Hematopoietic multipotent progenitor cell treated with erythropoietin and hydrocortisone succinate and interleukin-3 and kit ligand, for 15 days (in vitro differentiated cells): Measurements from ENCODE around the gene KRTAP2-3.
"Not testable (repeated sequence)": the region's sequence is repeated elsewhere in the genome, so short reads cannot be mapped to it uniquely, and the experiment has no call there.

ENCODE experiments used
- DNase-seq: peaks from one replicate; pipeline ENCODE4 v3.0.0-alpha.2; 2015; ENCODE audit warnings: low spot score

Gene KRTAP2-3

GRCh38 chr17:41067281-41067680 lies 7.4 kb upstream of the KRTAP2-3 start:
- DNase-seq = no peak

GRCh38 chr17:41065829-41066624 lies 6.1 kb upstream of the KRTAP2-3 start, which contains the start of gene KRTAP2-4:
KRTAP2-4 (minus strand) TSS chr17:41065879; CDS start chr17:41065845, 34 bp downstream.
- no peak for DNase-seq

- not testable (repeated sequence) for DNase-seq
Measured at GRCh38 chr17:41065016-41065689, 5.2 kb upstream of the KRTAP2-3 start.

- DNase-seq = no peak
Measured at GRCh38 chr17:41064301-41064700, 4.4 kb upstream of the KRTAP2-3 start.

- no peak for DNase-seq
Measured at GRCh38 chr17:41063449-41063848, 3.5 kb upstream of the KRTAP2-3 start.

- DNase-seq = no peak
Measured at GRCh38 chr17:41061964-41062363, 2.0 kb upstream of the KRTAP2-3 start.

- not testable (repeated sequence) for DNase-seq
Measured at GRCh38 chr17:41059276-41060051, 450 bp downstream of the KRTAP2-3 start.

DNA sequence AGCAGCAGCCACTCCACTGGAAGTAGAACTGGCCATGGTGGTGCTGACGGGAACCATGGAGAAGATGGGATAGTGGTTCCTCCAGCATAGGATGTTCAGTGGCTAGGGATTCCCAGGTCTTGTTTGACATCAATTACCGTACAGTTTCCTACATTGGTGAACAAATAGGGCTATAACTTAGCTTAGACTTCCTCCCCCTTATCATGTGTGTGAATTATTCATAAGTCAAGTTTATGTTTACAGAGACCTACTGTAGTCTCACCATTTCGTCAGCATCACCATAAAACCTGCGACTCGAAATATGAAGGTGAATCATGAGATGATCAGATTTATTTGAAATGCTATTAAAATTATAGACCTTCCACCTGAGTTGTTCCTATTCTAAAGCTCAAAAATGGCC lies 1.2 kb downstream of the KRTAP2-3 start:
- no peak for DNase-seq

- no peak for DNase-seq
Measured at GRCh38 chr17:41057547-41057946, 2.4 kb downstream of the KRTAP2-3 start.

DNA sequence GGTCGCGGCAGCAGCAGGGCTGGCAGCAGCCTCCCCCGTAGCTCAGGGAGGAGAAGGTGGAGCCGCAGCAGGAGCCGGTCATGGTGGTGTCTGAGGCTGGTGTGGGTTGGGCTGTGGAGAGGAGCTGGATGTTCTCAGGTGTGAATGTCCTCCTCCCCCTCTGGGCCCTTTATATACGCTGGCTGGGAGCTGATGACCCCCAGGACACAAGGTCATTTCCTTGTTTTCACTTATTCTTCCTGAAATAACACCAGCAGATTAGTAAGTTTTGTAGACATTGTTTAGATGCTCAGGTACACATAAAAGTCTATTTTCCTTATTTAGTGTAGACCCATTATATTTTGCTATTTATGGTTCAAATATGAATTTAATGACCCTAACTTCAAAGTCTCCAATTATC lies 4.8 kb downstream of the KRTAP2-3 start, which contains the start of gene KRTAP2-2:
TSS of gene KRTAP2-2 (minus strand) at position 101 of the 400 bp plus-strand sequence. CDS start at position 82, 19 bp downstream.
- not testable (repeated sequence) for DNase-seq

DNA sequence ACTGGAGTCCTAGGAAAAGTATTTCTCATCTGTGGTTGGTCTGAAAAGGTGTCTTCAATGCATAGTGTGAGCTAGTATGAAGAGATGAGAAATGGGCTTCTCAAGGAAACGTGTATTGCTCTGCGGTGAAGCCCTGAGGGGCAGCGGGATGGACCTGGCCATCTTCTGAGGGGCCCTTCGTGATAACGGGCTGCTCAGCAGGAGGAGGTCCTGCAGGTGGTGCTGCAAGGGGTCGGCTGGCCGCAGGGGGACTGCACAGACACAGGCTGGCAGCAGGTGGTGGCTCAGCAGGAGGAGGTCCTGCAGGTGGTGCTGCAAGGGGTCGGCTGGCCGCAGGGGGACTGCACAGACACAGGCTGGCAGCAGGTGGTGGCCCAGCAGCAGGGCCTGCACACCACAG lies 5.4 kb downstream of the KRTAP2-3 start:
- DNase-seq = not testable (repeated sequence)

GRCh38 chr17:41054025-41054424 lies 5.9 kb downstream of the KRTAP2-3 start:
- no peak for DNase-seq

GRCh38 chr17:41052566-41052965 lies 7.3 kb downstream of the KRTAP2-3 start:
- DNase-seq = no peak

DNA sequence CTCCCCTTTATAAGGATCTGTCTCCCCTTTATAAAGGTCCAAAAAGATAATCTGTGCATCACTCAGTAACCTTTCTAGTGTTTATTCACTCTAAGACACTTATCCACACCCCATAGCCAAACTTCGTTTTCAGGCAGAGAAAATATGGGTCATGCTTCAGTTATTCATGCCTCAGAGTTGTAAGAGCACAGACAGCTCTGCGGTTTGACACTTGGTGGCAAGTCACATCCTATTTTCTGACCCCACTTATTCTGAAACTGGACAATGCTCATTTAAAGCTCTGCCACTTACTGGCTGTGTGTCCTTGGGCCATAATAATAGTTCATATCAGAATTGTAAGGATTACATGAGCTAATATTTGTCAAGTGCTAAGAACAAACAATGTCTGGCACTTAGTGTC lies 10.8 kb downstream of the KRTAP2-3 start:
- no peak for DNase-seq

DNA sequence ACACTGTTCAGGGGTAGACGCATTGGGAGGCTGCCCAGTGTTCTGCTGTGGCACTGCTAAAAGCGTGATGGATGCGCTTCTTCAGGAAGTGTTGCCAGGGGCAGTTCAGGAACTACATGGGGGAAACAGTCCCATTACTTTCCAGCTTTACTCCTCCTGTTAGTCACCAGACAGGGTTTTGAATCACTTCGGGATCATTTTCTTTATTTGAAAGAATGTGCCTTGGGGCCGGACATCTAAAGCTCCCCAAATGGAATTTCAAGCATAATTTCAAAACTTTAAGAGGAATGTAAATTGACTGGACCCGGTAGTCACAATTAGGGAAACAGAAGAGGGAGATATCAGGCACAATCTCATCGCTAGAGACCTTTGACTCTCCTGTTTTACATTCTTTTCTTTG lies 11.5 kb downstream of the KRTAP2-3 start:
- DNase-seq = no peak

DNA sequence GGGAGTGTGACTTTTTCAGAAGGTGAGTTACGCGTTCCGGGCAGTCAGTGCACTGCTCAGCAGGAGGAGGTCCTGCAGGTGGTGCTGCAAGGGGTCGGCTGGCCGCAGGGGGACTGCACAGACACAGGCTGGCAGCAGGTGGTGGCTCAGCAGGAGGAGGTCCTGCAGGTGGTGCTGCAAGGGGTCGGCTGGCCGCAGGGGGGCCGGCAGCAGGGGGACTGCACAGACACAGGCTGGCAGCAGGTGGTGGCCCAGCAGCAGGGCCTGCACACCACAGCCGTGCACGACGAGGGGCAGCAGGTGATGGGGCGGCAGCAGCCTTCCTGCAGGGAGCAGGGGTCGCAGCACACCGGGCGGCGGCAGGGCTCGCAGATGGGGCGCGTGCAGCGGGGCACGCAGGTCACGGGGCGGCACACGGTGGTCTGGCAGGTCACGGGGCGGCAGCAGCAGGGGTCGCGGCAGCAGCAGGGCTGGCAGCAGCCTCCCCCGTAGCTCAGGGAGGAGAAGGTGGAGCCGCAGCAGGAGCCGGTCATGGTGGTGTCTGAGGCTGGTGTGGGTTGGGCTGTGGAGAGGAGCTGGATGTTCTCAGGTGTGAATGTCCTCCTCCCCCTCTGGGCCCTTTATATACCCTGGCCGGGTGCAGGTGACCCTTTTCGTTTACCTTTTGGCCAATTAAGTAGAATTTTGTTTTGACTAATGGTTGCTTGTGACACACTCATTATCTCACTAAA lies 13.0 kb downstream of the KRTAP2-3 start, which contains the start of gene KRTAP2-1:
TSS of gene KRTAP2-1 (minus strand) at position 582 of the 731 bp plus-strand sequence. CDS start at position 533, 49 bp downstream.
- not testable (repeated sequence) for DNase-seq

DNA sequence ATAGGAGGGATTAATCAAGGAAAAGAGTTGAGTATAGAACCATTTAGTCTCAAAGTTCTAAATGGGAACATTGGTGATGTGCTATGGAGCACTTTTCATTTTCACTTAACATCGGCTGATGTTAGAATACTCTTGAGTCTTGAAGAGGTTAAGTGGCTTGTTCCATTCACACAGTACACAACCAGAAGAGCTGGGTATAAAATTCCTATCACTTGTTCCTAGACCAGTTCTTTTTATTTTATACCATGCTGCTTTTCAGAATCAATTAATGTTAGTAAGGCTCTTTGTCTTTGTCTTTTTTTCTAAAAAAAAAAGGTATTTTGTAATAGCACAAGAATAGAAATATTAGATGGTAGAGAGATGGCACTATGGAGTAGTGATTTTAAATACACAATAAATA lies 17.0 kb downstream of the KRTAP2-3 start:
- no peak for DNase-seq

DNA sequence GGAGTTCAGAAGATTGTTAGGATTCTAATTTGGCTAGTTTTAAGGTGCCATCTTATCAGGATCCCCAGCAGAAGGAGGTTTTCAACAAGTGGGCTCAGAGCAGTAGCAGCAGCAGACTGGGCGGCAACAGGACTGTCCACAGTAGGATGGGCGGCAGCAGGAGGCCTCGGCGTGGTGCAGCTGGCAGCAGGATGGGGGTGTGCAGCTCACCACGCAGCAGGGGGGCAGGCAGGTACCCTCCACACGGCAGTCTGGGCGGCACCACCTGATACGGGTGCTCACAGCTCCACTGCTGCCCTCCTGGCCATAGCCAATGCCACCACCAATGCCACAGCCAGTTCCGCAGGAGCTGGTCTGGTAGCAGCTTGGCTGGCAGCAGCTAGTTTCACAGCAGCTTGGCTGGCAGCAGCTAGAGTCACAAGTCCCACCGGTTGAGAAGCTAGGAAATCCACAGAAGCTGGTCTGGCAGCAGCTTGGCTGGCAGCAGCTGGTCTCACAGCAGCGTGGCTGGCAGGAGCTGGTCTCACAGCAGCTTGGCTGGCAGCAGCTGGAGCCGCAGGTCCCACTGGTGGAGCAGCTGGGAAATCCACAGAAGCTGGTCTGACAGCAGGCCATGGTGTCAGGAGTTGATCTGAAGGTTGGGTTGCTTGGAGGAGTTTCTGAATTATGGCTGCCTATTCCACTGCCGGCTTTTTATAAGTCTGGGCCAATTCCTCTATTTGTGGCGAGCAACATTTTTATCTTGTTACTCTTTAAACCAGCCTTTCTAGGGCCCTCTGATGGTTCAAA lies 18.9 kb downstream of the KRTAP2-3 start, which contains the start of gene KRTAP1-1:
TSS of gene KRTAP1-1 (minus strand) at position 668 of the 789 bp plus-strand sequence. CDS start at position 615, 53 bp downstream.
- DNase-seq = not testable (repeated sequence)

- no peak for DNase-seq
Measured at GRCh38 chr17:41037853-41038350, 22.0 kb downstream of the KRTAP2-3 start.

DNA sequence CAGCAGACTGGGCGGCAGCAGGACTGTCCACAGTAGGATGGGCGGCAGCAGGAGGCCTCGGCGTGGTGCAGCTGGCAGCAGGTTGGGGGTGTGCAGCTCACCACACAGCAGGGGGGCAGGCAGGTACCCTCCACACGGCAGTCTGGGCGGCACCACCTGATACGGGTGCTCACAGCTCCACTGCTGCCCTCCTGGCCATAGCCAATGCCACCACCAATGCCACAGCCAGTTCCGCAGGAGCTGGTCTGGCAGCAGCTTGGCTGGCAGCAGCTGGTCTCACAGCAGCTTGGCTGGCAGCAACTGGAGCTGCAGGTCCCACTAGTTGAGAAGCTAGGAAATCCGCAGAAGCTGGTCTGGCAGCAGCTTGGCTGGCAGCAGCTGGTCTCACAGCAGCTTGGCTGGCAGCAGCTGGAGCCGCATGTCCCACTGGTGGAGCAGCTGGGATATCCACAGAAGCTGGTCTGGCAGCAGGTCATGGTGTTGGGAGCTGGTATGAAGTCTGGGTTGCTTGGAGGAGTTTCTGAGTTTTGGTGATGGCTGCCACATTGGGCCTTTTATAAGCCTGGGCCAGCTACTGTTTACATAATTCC lies 25.5 kb downstream of the KRTAP2-3 start, which contains the start of gene KRTAP1-3:
TSS of gene KRTAP1-3 (minus strand) at position 529 of the 590 bp plus-strand sequence. CDS start at position 476, 53 bp downstream.
- DNase-seq = not testable (repeated sequence)
